ENCODE measurements around the gene SDK1.

The SDK1 gene

GRCh38 chr7:4147926-4148620 is 847.0 kb downstream of the SDK1 start:
- no peak for DNase-seq

- no peak for DNase-seq
Measured at GRCh38 chr7:4149236-4149635, 848.2 kb downstream of the SDK1 start.

GRCh38 chr7:4149645-4150044 is 848.6 kb downstream of the SDK1 start:
- no peak for DNase-seq

- no peak for DNase-seq
Measured at GRCh38 chr7:4150731-4151130, 849.7 kb downstream of the SDK1 start.

- no peak for DNase-seq
Measured at GRCh38 chr7:4151524-4151923, 850.5 kb downstream of the SDK1 start.

- no peak for DNase-seq
Measured at GRCh38 chr7:4151926-4152549, 851.0 kb downstream of the SDK1 start.

- no peak for DNase-seq
Measured at GRCh38 chr7:4154882-4155535, 854.0 kb downstream of the SDK1 start.

- DNase-seq, result no peak
Measured at GRCh38 chr7:4156190-4156589, 855.1 kb downstream of the SDK1 start.

GRCh38 chr7:4157651-4158050 is 856.6 kb downstream of the SDK1 start:
- no peak for DNase-seq

GRCh38 chr7:4158441-4159153 is 857.5 kb downstream of the SDK1 start:
- DNase-seq, result no peak

GRCh38 chr7:4159154-4159501 is 858.1 kb downstream of the SDK1 start:
- no peak for DNase-seq

GRCh38 chr7:4159761-4160554 is 858.9 kb downstream of the SDK1 start:
- no peak for DNase-seq

GRCh38 chr7:4162884-4163564 is 862.0 kb downstream of the SDK1 start:
- DNase-seq, result no peak

GRCh38 chr7:4163565-4164203 is 862.6 kb downstream of the SDK1 start:
- no peak for DNase-seq

GRCh38 chr7:4164556-4164955 is 863.5 kb downstream of the SDK1 start:
- no peak for DNase-seq

GRCh38 chr7:4166340-4166739 is 865.3 kb downstream of the SDK1 start:
- DNase-seq, result no peak

- DNase-seq, result no peak
Measured at GRCh38 chr7:4166807-4167206, 865.8 kb downstream of the SDK1 start.

GRCh38 chr7:4167385-4167910 is 866.4 kb downstream of the SDK1 start:
- DNase-seq, result no peak

- no peak for DNase-seq
Measured at GRCh38 chr7:4168041-4168440, 867.0 kb downstream of the SDK1 start.

GRCh38 chr7:4168541-4168940 is 867.5 kb downstream of the SDK1 start:
- no peak for DNase-seq

GRCh38 chr7:4169455-4169854 is 868.4 kb downstream of the SDK1 start:
- no peak for DNase-seq

All from activated CD4-positive, alpha-beta T cell treated with anti-CD3 and anti-CD28 coated beads, Interleukin-2, amount 50 U/mL, for 1 hour (primary cell).